Measurements from ENCODE around the gene PGD.
"Not testable (repeated sequence)": the region's sequence is repeated elsewhere in the genome, so short reads cannot be mapped to it uniquely, and the experiment has no call there.

DNA sequence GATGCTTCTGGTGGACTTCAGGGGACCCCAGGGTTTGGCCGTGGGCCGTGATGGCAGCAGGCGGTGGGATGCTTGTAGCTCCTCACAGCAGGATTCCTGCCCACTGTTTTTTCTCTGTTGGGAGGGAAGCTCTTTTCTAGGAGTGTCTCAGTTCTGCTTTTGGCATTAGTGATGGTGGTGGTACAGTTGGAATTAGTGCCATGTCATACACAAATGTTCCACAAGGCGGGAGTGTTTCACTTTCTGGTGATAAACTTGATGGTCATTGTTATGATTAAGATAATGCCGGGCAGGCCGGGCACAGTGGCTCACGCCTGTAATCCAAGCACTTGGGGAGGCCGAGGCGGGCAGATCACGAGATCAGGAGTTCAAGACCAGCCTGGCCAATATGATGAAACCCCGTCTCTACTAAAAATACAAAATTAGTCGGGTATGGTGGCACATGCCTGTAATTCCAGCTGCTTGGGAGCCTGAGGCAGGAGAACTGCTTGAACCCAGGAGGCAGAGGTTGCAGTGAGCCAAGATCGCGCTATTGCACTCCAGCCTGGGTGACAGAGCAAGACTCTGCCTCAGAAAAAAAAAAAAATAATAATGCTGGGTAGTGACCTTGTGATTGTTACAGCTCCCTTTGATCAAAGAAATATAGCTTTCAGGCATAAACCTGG, 21.4 kb upstream of the PGD start:
- TF ChIP-seq, protein P1, sequence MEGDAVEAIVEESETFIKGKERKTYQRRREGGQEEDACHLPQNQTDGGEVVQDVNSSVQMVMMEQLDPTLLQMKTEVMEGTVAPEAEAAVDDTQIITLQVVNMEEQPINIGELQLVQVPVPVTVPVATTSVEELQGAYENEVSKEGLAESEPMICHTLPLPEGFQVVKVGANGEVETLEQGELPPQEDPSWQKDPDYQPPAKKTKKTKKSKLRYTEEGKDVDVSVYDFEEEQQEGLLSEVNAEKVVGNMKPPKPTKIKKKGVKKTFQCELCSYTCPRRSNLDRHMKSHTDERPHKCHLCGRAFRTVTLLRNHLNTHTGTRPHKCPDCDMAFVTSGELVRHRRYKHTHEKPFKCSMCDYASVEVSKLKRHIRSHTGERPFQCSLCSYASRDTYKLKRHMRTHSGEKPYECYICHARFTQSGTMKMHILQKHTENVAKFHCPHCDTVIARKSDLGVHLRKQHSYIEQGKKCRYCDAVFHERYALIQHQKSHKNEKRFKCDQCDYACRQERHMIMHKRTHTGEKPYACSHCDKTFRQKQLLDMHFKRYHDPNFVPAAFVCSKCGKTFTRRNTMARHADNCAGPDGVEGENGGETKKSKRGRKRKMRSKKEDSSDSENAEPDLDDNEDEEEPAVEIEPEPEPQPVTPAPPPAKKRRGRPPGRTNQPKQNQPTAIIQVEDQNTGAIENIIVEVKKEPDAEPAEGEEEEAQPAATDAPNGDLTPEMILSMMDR (IDR thresholded peaks at IDR 0.05; ENCODE audit: low read length), result peak; percentile 67
- TF ChIP-seq EZH2 (IDR thresholded peaks at IDR 0.05; ENCODE audit: borderline replicate concordance, low read length), result not testable (repeated sequence)

Measured in OCI-LY1 (cell line).